K562 (cell line): Measurements from ENCODE around the gene CCNQ. TPM values are rescaled to one million over a fixed set of nuclear protein-coding genes. Genes with fewer than 3 reads are reported as not detected.

Source experiments
- ATAC-seq: fragments of 200-7000 bp; cut with Tn5 transposase; 3 replicates; pipeline ENCODE4 v1.9.1; 2020; ENCODE audit warnings: moderate library complexity
- BruUV-seq: library from RNA; stranded (reverse); fragments of 400-500 nt; replicated peaks from 2 replicates; lab custom pipeline; 2021; lab: Mats Ljungman, UMichigan
- CTCF ChIA-PET: fragments of 300-600 bp; formaldehyde crosslinking; extraction: SDS; loops from one replicate; lab custom pipeline; 2021; ENCODE audit warnings: low intra/inter-chr PET ratio; lab: Yijun Ruan, JAX
- POLR2A ChIA-PET: fragments of 300-600, 350-650 bp; sonication (Branson Sonifier 250); formaldehyde crosslinking; extraction: SDS; loops from one replicate; lab custom pipeline; 2021; ENCODE audit warnings: antibody characterized with exemption, inconsistent platforms; lab: Yijun Ruan, JAX
- DNase-seq, 4 experiments: peaks; one replicate each; pipeline versions ENCODE4 v3.0.0 to v3.0.0-alpha.2; 2011 to 2018; ENCODE audit warnings: low spot score in 3 of 4, mixed read lengths in 3 of 4; ENCODE audit errors: extremely low read depth in 1 of 4
- FAIRE-seq: peaks from 2 replicates; lab custom pipeline; 2011; peaks lifted over from hg19 to GRCh38; lab: Jason Lieb, UNC
- H2AFZ ChIP-seq: 2 replicates; pipeline ENCODE4 v1.6.0; 2011; ENCODE audit warnings: low read depth, low read length, control low read depth, inconsistent platforms
- H3K27ac ChIP-seq: fragments of 200-600 bp; 3 replicates; pipeline ENCODE4 v1.8.0; 2011; ENCODE audit warnings: low read depth, mild to moderate bottlenecking, control low read depth, inconsistent platforms, low read length, moderate library complexity, mixed read lengths; ENCODE audit errors: extremely low read depth
- H3K27me3 ChIP-seq, 2 experiments: fragments of 300-600 bp in 1 of 2; 2 replicates in 1 of 2; 3 replicates in 1 of 2; pipeline versions ENCODE4 v1.6.0 to v1.8.0; 2011; ENCODE audit warnings: inconsistent platforms in 2 of 2, low read length in 2 of 2, mild to moderate bottlenecking in 1 of 2, mixed read lengths in 1 of 2, moderate library complexity in 1 of 2; ENCODE audit not compliant: control insufficient read depth in 2 of 2, insufficient read depth in 2 of 2
- H3K36me3 ChIP-seq: fragments of 300-600 bp; 3 replicates; pipeline ENCODE4 v1.8.0; 2011; ENCODE audit warnings: mild to moderate bottlenecking, low read length, inconsistent platforms; ENCODE audit not compliant: control insufficient read depth, insufficient read depth
- H3K4me1 ChIP-seq, 2 experiments: fragments of 200-600 bp in 1 of 2; replicated peaks in 1 of 2; 2 replicates in 1 of 2; 3 replicates in 1 of 2; pipeline versions ENCODE4 v1.5.1 to v1.8.0; 2011; ENCODE audit warnings: inconsistent platforms in 2 of 2, low read length in 2 of 2, mild to moderate bottlenecking in 1 of 2, mixed read lengths in 1 of 2, moderate library complexity in 1 of 2; ENCODE audit not compliant: control insufficient read depth in 2 of 2, insufficient read depth in 2 of 2
- H3K4me2 ChIP-seq: 2 replicates; pipeline ENCODE4 v1.6.1; 2011; ENCODE audit warnings: low read length, control low read depth, inconsistent platforms, mixed read lengths; ENCODE audit not compliant: insufficient read depth
- H3K4me3 ChIP-seq: fragments of 200-600 bp; sonication (generic), shearing (Covaris generic); 2 replicates; pipeline ENCODE4 v1.5.1; 2016; ENCODE audit warnings: control low read depth, inconsistent platforms
- H3K79me2 ChIP-seq: fragments of 200-600 bp; 3 replicates; pipeline ENCODE4 v1.8.0; 2011; ENCODE audit warnings: low read length, inconsistent platforms; ENCODE audit not compliant: control insufficient read depth, insufficient read depth
- H3K9ac ChIP-seq, 2 experiments: 2 replicates each; pipeline versions ENCODE4 v1.6.0 to v1.6.1; 2011; ENCODE audit warnings: low read depth in 2 of 2, low read length in 2 of 2, control low read depth in 1 of 2, inconsistent platforms in 1 of 2, mild to moderate bottlenecking in 1 of 2, mixed read lengths in 1 of 2; ENCODE audit not compliant: insufficient read depth in 1 of 2
- H3K9me1 ChIP-seq: one replicate; pipeline ENCODE4 v1.6.0; 2011; ENCODE audit warnings: inconsistent platforms, mild to moderate bottlenecking, low read length, moderate library complexity; ENCODE audit not compliant: control insufficient read depth, insufficient read depth
- H3K9me3 ChIP-seq: replicated peaks from 2 replicates; pipeline ENCODE4 v1.5.1; 2011; ENCODE audit warnings: low read depth, low read length, inconsistent platforms; ENCODE audit not compliant: control insufficient read depth, insufficient read depth
- H4K20me1 ChIP-seq: replicated peaks from 2 replicates; pipeline ENCODE4 v1.6.1; 2011; ENCODE audit warnings: low read length, inconsistent platforms, mixed read lengths; ENCODE audit not compliant: control insufficient read depth, insufficient read depth
- CBFA2T3 ChIP-seq: fragments of 450-650 bp; IDR thresholded peaks from 2 replicates; pipeline ENCODE4 v1.6.1; 2017
- CBX3 ChIP-seq, 2 experiments: IDR thresholded peaks; 1 replicate in 1 of 2; 2 replicates in 1 of 2; pipeline ENCODE4 v1.6.1; 2012; ENCODE audit warnings: inconsistent platforms in 2 of 2, low read length in 2 of 2, borderline replicate concordance in 1 of 2, control low read depth in 1 of 2
- HLTF ChIP-seq: fragments of 450-650 bp; IDR thresholded peaks from 2 replicates; pipeline ENCODE4 v1.6.1; 2016
- MAFK ChIP-seq: IDR thresholded peaks from 2 replicates; pipeline ENCODE4 v1.6.1; 2011; ENCODE audit warnings: low read length, improper control_type of control experiment
- MYNN ChIP-seq, 2 experiments: sonication (generic); formaldehyde crosslinking in 1 of 2; IDR thresholded peaks; 2 replicates each; pipeline versions ENCODE4 v1.5.0 to v1.6.1; 2016 to 2020; ENCODE audit warnings: antibody characterized with exemption in 1 of 2, missing genetic modification reagents in 1 of 2
- NBN ChIP-seq: fragments of 450-650 bp; IDR thresholded peaks from 2 replicates; pipeline ENCODE4 v1.6.1; 2016; ENCODE audit warnings: low read depth, mild to moderate bottlenecking
- NCOA6 ChIP-seq: fragments of 450-650 bp; IDR thresholded peaks from 2 replicates; pipeline ENCODE4 v1.6.1; 2017; ENCODE audit warnings: mild to moderate bottlenecking
- POLR2AphosphoS5 ChIP-seq: IDR thresholded peaks from 2 replicates; pipeline ENCODE4 v1.6.1; 2011; ENCODE audit warnings: mild to moderate bottlenecking, low read depth, low read length, moderate library complexity; ENCODE audit not compliant: control insufficient read depth, insufficient read depth
- PTBP1 ChIP-seq: fragments of 200-400 bp; formaldehyde crosslinking; IDR thresholded peaks from 2 replicates; pipeline ENCODE4 v1.6.1; 2017; ENCODE audit warnings: low read depth, low read length
- TRIM25 ChIP-seq: fragments of 450-650 bp; IDR thresholded peaks from 2 replicates; pipeline ENCODE4 v1.7.0; 2016; ENCODE audit warnings: borderline replicate concordance
- ZNF12 ChIP-seq: sonication (generic); formaldehyde crosslinking; IDR thresholded peaks from 2 replicates; pipeline ENCODE4 v1.4.0; 2020; ENCODE audit warnings: mild to moderate bottlenecking, missing genetic modification reagents
- ZNF140 ChIP-seq: fragments of 250-450 bp; sonication (Bioruptor Pico); IDR thresholded peaks from 2 replicates; pipeline ENCODE4 v1.8.0; 2021; ENCODE audit warnings: moderate library complexity, mild to moderate bottlenecking, inconsistent platforms
- ZNF217 ChIP-seq: sonication (generic); formaldehyde crosslinking; IDR thresholded peaks from 2 replicates; pipeline ENCODE4 v1.8.0; 2022; ENCODE audit warnings: mild to moderate bottlenecking, missing genetic modification reagents
- ZNF551 ChIP-seq: fragments of 250-450 bp; sonication (Bioruptor Pico); IDR thresholded peaks from 2 replicates; pipeline ENCODE4 v1.5.0; 2021; ENCODE audit warnings: mild to moderate bottlenecking, moderate library complexity
- ZNF561 ChIP-seq: fragments of 450-650 bp; formaldehyde crosslinking; conservative IDR thresholded peaks from 2 replicates; pipeline ENCODE4 v1.4.0; 2020; ENCODE audit warnings: mild to moderate bottlenecking, moderate library complexity
- WGBS: fragments of 100-300 bp; shearing (Covaris generic); methylation state at CpG from one replicate; pipeline ENCODE4 v1.1.6; 2016; ENCODE audit warnings: low coverage, mixed read lengths; ENCODE audit not compliant: insufficient coverage; ENCODE audit errors: missing lambda C conversion rate; 5-methylcytosine and 5-hydroxymethylcytosine counted together
- in situ Hi-C: fragments of 300-500 bp; cut with MboI; formaldehyde crosslinking; loops from 4 replicates; pipeline ENCODE4 v1.15.0; 2018; ENCODE audit warnings: inconsistent platforms, mixed read lengths
- intact Hi-C: fragments of 100-400 bp; cut with micrococcal nuclease; formaldehyde crosslinking; loops from 2 replicates; pipeline ENCODE4 v1.14.2; 2022
- polyA plus RNA-seq, 8 experiments: library from polyadenylated mRNA; depleted of rRNA in 4 of 8; stranded (reverse) in 5 of 8; unstranded in 3 of 8; fragments of >200 nt; fragmentation: Nextera tagmentation in 2 of 8; fragmentation: Illumina TruSeq in 1 of 8; extraction: Ambion mirVana in 2 of 8; extraction: Trizol in 1 of 8; gene quantifications; 2 replicates each; pipeline versions ENCODE4 v1.2.1 to v1.2.3, GENCODE V29; 2011 to 2014; ENCODE audit warnings: inconsistent platforms in 1 of 8, missing spikeins in 1 of 8
- total RNA-seq, 7 experiments: library from RNA; depleted of rRNA in 6 of 7; stranded (reverse); fragments of >200 nt in 6 of 7; fragmentation: Illumina TruSeq in 2 of 7; extraction: Trizol in 2 of 7; gene quantifications; 2 replicates each; pipeline versions ENCODE4 v1.2.1 to v1.2.3, GENCODE V29; 2011 to 2021; ENCODE audit warnings: low replicate concordance in 1 of 7
- TF ChIP-seq, protein P1 (sequence below): fragments of 250-450 bp; sonication (Bioruptor Pico); IDR thresholded peaks from 2 replicates; pipeline ENCODE4 v1.4.0; 2020; ENCODE audit warnings: borderline replicate concordance
- TF ChIP-seq, protein P2 (sequence below): fragments of 250-450 bp; sonication (Bioruptor Pico); IDR thresholded peaks from 2 replicates; pipeline ENCODE4 v1.8.0; 2021; ENCODE audit warnings: borderline replicate concordance, mild to moderate bottlenecking, moderate library complexity; ENCODE audit not compliant: poor library complexity, severe bottlenecking
- TF ChIP-seq, protein P3 (sequence below), 2 experiments: IDR thresholded peaks; 2 replicates each; pipeline ENCODE4 v1.6.1; 2012; ENCODE audit warnings: improper control_type of control experiment in 2 of 2, low read depth in 2 of 2, low read length in 2 of 2, borderline replicate concordance in 1 of 2

CCNQ gene
- total and polyA plus RNA-seq, 9 of the 15 experiments (the other 6 are each of a cell fraction or from before 2014, with no cell fraction given) = 0.92 to 53.8 (median 25.3) TPM

DNA sequence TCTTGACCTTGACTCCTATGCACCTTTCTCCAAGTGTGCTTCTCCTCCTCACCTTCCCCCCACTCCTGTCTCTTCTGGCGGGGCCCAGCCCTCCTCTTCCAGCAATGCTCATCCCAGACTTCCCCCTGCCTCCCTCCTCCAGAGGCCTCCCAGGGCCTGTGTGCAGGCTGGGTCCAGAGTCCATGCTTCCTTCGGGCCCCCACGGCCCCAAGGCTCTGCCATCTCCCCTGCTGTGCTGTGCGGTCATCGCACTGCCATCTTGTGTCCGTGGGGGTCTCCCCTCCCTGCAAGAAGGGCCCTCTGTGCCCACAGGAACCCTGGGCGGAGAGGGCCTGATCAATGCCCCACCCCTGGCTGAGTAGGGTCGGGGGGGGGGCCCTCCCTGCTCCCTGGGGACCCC, 54.2 kb downstream of the CCNQ start:
- BruUV-seq = no TSS peak
- H3K9me1 ChIP-seq = no peaks in the 10 kb centered on the region
- H3K36me3 ChIP-seq = no peaks in the 10 kb centered on the region
- ChIA-PET CTCF (no interaction called here), POLR2A (no interaction called here)
- no peak overlapping the region for H2AFZ ChIP-seq
- FAIRE-seq (no peak), ATAC-seq (no peak), DNase-seq (no peak)
- H3K4me1 ChIP-seq = peaks cover 0 to 41% of the 10 kb centered on the region in 2 experiments; a peak in 3 of 5 replicates
- in situ Hi-C loops (no loop called here), intact Hi-C loops (no loop called here)
- 0 out of 2 replicates have a peak, but pooled peaks cover 4% of the 10 kb centered on the region for H4K20me1 ChIP-seq
- no peaks in the 10 kb centered on the region for H3K9me3 ChIP-seq
- H3K4me2 ChIP-seq = no peak overlapping the region
- H3K4me3 ChIP-seq = no peak overlapping the region
- 0% methylated on average over 2 of the region's 8 CpGs for WGBS
- no peaks in the 10 kb centered on the region for H3K79me2 ChIP-seq
- no peak overlapping the region for H3K27ac ChIP-seq
- no peak overlapping the region for H3K9ac ChIP-seq
- H3K27me3 ChIP-seq = peaks cover 3 to 35% of the 10 kb centered on the region in 2 experiments; a peak in 4 of 5 replicates
- TF ChIP-seq POLR2AphosphoS5 (no peak), NCOA6 (no peak), NBN (no peak), CBFA2T3 (no peak), ZNF561 (no peak), TRIM25 (no peak), HLTF (no peak), ZNF551 (CRISPR knock-in tag) (no peak), ZNF140 (CRISPR knock-in tag) (no peak), MAFK (no peak), ZNF217 (CRISPR knock-in tag) (no peak), MYNN (IDR thresholded peaks at IDR 0.05) (no peak), MYNN (CRISPR knock-in tag; IDR thresholded peaks at IDR 0.05) (no peak), PTBP1 (no peak), CBX3 (IDR thresholded peaks at IDR 0.05; ENCODE audit: borderline replicate concordance in 1 of 2, low read length in 2 of 2) (no peak), ZNF12 (CRISPR knock-in tag) (no peak)
- TF ChIP-seq, protein P1, sequence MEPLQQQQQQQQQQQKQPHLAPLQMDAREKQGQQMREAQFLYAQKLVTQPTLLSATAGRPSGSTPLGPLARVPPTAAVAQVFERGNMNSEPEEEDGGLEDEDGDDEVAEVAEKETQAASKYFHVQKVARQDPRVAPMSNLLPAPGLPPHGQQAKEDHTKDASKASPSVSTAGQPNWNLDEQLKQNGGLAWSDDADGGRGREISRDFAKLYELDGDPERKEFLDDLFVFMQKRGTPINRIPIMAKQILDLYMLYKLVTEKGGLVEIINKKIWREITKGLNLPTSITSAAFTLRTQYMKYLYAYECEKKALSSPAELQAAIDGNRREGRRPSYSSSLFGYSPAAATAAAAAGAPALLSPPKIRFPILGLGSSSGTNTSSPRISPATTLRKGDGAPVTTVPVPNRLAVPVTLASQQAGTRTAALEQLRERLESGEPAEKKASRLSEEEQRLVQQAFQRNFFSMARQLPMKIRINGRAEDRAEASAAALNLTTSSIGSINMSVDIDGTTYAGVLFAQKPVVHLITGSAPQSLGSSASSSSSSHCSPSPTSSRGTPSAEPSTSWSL = no peak
- TF ChIP-seq, protein P2, sequence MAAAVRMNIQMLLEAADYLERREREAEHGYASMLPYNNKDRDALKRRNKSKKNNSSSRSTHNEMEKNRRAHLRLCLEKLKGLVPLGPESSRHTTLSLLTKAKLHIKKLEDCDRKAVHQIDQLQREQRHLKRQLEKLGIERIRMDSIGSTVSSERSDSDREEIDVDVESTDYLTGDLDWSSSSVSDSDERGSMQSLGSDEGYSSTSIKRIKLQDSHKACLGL = no peak
- TF ChIP-seq, protein P3, sequence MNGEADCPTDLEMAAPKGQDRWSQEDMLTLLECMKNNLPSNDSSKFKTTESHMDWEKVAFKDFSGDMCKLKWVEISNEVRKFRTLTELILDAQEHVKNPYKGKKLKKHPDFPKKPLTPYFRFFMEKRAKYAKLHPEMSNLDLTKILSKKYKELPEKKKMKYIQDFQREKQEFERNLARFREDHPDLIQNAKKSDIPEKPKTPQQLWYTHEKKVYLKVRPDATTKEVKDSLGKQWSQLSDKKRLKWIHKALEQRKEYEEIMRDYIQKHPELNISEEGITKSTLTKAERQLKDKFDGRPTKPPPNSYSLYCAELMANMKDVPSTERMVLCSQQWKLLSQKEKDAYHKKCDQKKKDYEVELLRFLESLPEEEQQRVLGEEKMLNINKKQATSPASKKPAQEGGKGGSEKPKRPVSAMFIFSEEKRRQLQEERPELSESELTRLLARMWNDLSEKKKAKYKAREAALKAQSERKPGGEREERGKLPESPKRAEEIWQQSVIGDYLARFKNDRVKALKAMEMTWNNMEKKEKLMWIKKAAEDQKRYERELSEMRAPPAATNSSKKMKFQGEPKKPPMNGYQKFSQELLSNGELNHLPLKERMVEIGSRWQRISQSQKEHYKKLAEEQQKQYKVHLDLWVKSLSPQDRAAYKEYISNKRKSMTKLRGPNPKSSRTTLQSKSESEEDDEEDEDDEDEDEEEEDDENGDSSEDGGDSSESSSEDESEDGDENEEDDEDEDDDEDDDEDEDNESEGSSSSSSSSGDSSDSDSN (IDR thresholded peaks at IDR 0.05; ENCODE audit: borderline replicate concordance in 1 of 2, low read depth in 2 of 2, low read length in 2 of 2) = no peak
